Measurements from ENCODE around the gene MT3.

GRCh38 chr16:56549744-56550385, 39.5 kb upstream of the MT3 start:
- TF ChIP-seq POLR2A (IDR thresholded peaks at IDR 0.05; ENCODE audit: low read depth, low read length) (no peak), POLR2AphosphoS5 (IDR thresholded peaks at IDR 0.05; ENCODE audit: low read depth, low read length) (no peak)
